GM21737 (cell line): ENCODE measurements around the gene BABAM2.

ENCODE experiments used
- ATAC-seq: cut with Tn5 transposase; IDR thresholded peaks from one replicate; pipeline ENCODE4 v1.9.1; 2021; ENCODE audit warnings: mild to moderate bottlenecking, moderate library complexity; ENCODE audit not compliant: unreplicated experiment

BABAM2 gene

GRCh38 chr2:28294451-28294850 lies 403.9 kb downstream of the BABAM2 start:
- no peak for ATAC-seq

GRCh38 chr2:28296243-28296642 lies 405.7 kb downstream of the BABAM2 start:
- ATAC-seq, result no peak

DNA sequence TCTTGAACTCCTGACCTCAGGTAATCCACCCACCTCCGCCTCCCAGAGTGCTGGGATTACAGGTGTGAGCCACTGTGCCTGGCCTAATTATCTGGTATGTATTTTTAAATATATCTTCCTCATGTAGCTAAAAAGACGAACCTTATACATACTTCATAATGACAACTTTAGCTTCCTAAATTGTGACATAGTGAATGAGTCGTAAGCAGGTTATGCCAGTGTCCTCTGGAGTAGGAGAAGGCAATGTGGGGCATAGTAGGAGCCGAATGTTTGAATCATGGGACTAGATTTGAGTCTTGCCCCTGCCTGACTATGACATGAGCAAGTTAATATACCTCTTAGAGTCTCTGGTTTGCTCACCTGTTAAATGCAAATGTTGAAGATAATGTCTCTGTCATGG lies 406.4 kb downstream of the BABAM2 start:
- ATAC-seq, result no peak

DNA sequence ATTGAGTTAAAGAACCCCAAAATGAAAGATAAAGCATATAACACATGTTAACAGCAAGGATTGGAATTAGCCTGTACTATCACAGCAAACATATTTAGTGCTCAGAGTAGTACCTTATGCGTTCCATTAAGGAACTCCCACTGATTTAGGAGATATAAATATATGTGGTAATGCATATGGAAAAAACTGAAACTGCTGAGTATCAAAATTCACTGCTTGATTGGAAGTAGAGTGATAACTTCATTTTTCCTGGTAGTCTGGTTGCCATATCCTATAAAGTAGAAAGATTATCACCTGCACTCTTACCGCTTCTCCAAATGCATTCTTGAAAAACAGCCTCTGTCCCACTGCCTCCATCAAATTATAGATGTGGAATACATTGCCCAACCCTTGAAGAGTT lies 407.0 kb downstream of the BABAM2 start:
- ATAC-seq, result no peak

GRCh38 chr2:28298406-28298805 lies 407.9 kb downstream of the BABAM2 start:
- ATAC-seq, result no peak

DNA sequence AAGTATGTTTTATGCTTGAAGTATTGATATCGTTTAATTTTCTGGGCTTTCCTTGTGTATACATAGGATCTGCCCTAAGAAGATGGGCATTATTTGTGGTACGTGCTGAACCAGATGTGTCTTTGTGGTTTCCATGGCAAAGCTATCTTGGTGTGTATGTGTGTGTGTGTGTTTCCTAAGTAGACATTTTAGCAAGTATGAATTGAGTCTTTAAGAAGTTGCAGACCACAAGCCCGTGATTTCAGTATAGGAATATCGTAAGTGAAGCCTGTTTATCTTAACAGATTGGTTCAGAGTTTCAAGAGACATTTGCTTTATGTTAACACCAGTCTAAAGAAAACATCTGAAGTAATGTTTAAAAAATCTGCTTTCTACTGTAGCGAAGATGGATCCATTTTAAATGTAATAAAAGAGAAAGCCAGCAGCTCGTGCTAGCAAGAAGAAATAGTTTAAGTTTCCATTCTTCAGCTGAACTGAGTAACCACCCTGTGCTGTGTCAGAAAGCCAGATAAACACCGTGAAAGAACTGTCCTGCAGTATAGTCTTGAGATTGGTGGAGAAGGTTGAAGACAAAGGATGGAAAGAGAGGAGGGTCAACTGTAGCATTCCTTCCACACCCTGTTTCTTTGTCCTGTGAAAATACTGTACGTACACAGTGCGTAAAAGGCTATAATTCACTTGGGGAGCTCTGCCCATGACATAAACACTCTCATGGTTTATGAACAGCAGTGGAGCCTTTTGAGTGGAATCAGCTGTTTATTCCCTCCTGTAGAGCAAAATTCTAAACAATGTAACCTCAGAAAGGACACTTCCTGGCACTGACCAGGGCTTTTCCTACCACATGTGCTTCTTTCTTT lies 410.2 kb downstream of the BABAM2 start:
- ATAC-seq, result no peak

DNA sequence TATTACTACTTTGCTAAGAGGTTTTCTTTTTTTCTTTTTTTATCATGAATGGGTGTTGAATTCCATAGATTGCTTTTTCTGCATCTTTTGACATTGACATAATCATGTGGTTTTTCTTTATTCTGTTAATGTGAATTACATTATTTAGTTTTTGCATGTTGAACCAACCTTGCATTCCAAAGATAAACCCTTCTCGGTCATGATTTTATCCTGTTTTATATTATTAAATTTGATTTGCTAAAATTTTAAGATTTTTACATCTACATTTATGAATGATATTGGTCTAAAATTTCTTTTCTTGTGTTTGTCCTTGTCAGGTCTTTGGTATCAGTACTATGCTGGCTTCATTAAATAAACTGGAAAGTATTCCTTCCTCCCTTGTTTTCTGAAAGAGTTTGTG lies 414.7 kb downstream of the BABAM2 start:
- ATAC-seq, result no peak

GRCh38 chr2:28310107-28310506 lies 419.6 kb downstream of the BABAM2 start:
- no peak for ATAC-seq

- ATAC-seq, result no peak
These were observed 421.2 kb downstream of the BABAM2 start for GRCh38 chr2:28311660-28312249.

- ATAC-seq, result no peak
These were observed 422.0 kb downstream of the BABAM2 start for GRCh38 chr2:28312307-28313219.

DNA sequence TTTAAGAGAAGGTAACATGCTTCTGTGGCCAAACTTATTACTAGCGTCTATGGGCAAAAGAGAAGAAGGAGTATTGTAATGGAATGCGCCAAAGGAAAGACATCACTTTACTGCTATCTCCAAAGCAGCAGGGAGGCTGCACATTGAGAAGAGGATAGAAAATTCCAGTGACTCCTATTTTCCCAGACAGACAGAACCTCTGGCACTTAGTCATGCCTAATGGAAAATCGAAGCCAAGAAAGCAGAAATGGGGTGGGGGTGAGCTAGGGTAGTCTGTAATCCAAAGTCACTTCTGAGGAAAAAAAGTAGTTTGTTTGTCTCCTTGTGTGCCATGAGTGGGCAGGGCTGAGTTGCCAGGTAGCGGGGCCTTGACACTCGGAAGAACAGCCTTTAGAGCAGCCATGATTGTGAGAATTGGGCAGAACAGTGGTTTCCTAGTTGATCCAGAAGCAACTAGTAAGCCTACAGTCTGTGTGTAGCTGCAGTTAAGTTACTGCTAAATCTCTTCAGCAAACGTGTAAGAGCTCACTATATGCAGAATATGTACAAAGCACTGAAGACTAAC lies 422.8 kb downstream of the BABAM2 start:
- ATAC-seq, result no peak

DNA sequence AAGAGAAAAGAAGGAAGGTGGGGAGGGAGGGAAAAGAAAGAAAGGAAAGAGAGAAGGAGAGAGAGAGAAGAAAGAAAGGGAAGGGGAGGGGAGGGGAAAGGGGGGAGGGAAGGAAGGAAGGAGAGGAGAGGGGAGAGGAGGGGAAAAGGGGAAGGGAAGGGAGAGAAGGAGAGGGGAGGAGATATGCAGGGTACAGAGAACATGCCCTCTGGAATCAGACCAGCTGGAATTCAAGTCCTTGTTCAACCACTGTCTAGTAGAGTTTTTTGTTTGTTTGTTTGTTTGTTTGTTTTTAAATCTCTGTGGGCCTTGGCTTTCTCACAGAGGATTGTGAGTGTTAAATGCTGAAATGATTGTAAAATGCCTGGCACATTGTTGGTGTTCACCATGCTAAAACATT lies 424.4 kb downstream of the BABAM2 start:
- no peak for ATAC-seq

DNA sequence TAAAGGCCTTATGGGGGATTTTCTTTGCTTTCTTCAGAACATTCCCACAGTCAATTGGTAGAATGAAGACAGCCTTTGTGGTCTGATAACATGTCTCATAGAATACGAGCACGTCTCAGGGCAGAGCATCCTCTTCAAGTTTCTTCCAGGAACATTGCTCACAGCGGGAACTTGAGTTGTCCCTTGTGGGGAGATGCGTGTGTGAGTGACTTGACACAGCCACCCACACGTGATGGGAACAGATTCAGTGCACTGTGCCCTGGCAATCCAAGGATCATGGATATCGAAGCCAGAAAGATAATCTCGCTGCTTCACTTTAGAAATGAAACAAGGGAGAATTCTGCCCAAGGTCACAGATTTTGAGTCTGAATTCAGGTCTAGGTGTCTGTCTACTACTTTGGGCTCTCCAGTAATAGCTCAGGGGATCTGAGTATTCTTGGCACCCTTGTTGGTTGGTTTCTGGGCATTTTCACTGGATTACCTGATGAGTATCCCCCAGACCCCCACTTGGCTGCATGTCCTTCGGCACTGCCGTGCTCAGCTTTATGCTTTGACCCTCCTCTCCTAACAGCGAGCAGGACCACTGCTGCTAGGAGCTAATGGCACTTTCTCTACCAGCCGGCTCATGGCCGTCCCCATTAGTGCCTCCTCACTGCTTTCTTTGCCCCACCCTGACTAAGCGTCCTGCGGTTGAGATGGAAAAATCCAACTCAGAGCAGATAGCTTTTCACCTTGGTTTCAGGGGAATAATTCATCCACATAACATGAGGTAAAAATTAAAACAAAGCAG lies 426.2 kb downstream of the BABAM2 start:
- no peak for ATAC-seq

GRCh38 chr2:28317390-28317789 lies 426.9 kb downstream of the BABAM2 start:
- ATAC-seq, result no peak

GRCh38 chr2:28318023-28318422 lies 427.5 kb downstream of the BABAM2 start:
- ATAC-seq, result no peak

GRCh38 chr2:28318462-28319117 lies 428.1 kb downstream of the BABAM2 start:
- no peak for ATAC-seq

DNA sequence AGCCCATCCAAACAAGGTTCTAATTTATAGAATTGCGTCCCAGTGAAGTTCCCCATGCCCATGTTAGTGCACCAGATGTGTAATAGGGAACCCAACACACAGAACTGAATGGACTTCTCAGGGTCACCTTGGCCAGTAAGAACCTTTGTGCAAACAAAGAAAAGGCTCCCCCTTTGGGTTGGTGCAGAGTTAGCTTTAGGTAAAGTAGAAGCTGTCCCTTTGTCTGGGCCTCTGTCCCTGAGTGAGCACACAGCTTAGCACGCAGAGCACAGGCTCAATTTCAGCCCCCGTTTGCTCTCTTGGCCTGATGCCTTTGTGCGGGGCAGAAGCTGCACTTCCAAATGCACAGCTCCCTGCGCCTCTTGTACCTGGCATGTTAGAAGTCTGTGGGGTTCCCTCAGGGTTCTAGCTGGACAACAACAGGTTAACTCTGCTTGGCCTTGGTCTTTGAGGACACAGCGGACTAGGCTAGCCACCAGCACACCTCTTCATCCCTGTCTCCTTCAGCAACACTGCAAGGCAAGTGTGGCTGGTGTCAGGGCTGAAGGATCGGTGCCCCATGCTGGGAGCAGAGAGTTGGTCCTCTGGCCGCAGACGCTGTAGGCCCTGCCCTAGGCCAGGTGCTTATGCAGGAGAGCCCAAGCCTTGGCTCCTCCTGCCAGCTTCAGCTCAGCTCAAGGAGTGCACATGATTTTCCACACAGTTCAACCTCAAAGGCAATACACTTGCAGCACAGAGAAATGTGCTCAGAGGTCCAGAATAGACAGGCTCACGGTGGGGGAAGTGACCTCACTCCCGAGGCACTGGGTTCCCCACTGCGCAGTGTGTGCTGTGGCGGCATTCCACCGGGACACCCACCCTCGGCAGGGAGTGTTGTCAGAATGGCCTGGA lies 428.8 kb downstream of the BABAM2 start:
- ATAC-seq, result no peak

DNA sequence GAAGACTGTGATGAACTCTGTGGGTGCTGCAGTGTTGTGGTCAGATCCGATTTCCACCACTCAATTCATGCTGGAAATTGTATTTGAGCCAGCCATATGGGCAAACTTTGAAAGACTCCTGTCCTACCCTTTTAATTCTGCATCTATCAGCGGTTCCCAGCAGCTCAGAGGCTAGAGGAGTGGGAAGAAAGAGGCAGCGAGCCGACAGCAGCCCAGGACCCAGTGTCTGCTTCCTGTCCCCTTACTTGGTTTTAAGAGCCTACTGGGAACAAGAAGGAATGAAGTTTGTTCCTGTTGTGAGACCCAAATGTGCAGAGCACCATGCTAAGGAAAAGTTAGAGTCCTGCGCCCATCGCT lies 429.5 kb downstream of the BABAM2 start:
- no peak for ATAC-seq

DNA sequence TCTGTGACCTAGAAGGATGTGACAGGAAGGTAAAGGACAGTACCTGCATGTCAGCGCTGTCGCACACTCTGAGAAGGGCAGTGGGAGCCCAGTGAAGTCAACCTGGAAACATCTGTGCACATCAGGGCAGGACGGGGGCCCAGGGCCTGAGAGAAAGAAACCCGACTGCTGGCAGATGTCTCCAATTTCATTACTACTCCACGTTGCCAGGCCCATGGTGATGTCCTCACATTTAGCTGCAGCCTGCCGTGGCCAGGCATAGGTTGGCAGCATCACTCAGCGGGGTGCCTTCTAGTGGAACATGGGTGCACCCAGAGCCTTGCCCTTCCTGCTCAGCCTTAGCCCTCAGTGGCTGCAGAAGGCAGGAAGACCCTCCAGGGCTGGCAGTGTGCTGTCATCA lies 429.8 kb downstream of the BABAM2 start:
- ATAC-seq, result no peak
